ENCODE data around the gene NSRP1. TPM values are rescaled to one million over a fixed set of nuclear protein-coding genes. Genes with fewer than 3 reads are reported as not detected.

The NSRP1 gene
- total and polyA plus RNA-seq, 2 of the 8 experiments (the other 6 are each of a cell fraction or from before 2014, with no cell fraction given): 6.1 to 22.4 TPM

- TF ChIP-seq CHD7 (IDR thresholded peaks at IDR 0.05; ENCODE audit: insufficient replicate concordance, low read length) (no peak), ATF2 (IDR thresholded peaks at IDR 0.05; ENCODE audit: low read length) (no peak), SIRT6 (IDR thresholded peaks at IDR 0.05; ENCODE audit: low read length) (no peak), JUND (IDR thresholded peaks at IDR 0.05; ENCODE audit: low read length) (no peak), SUZ12 (IDR thresholded peaks at IDR 0.05; ENCODE audit: low read length) (no peak), CTCF (IDR thresholded peaks at IDR 0.05; ENCODE audit: control extremely low read depth in 1 of 3, insufficient read depth in 1 of 3, low read depth in 1 of 3, low read length in 3 of 3) (no peak), HDAC6 (IDR thresholded peaks at IDR 0.05; ENCODE audit: low read depth, low read length) (no peak)
Observed at GRCh38 chr17:30210366-30210765, 93.8 kb downstream of the NSRP1 start (continued).
